Endothelial cell of umbilical vein (primary cell): ENCODE data around the gene CDCP2. TPM values are rescaled to one million over a fixed set of nuclear protein-coding genes. Genes with fewer than 3 reads are reported as not detected.

Experiments
- BruUV-seq: library from RNA; stranded (reverse); fragments of 400-500 nt; replicated peaks from 2 replicates; lab custom pipeline; 2021; lab: Mats Ljungman, UMichigan
- CTCF ChIA-PET: fragments of 300-600, 350-600 bp; sonication (Branson Sonifier 250); formaldehyde crosslinking; loops from one replicate; lab custom pipeline; 2021; ENCODE audit warnings: antibody characterized with exemption, inconsistent platforms; lab: Charles Lee
- POLR2A ChIA-PET: fragments of 300-600, 350-600 bp; sonication (Branson Sonifier 250); formaldehyde crosslinking; loops from one replicate; lab custom pipeline; 2021; ENCODE audit warnings: antibody characterized with exemption, inconsistent platforms; lab: Charles Lee
- DNase-seq: peaks from one replicate; pipeline ENCODE4 v3.0.0-alpha.2; 2011; ENCODE audit warnings: low read depth, low spot score
- FAIRE-seq: peaks from 2 replicates; lab custom pipeline; 2011; peaks lifted over from hg19 to GRCh38; lab: Jason Lieb, UNC
- H2AFZ ChIP-seq: 2 replicates; pipeline ENCODE4 v1.6.0; 2012; ENCODE audit warnings: low read depth, low read length, control low read depth, inconsistent platforms
- H3K27ac ChIP-seq: 2 replicates; pipeline ENCODE4 v1.5.1; 2011; ENCODE audit warnings: low read depth, mild to moderate bottlenecking, control low read depth, low read length, moderate library complexity; ENCODE audit not compliant: insufficient read depth
- H3K27me3 ChIP-seq, 2 experiments: 2 replicates each; pipeline versions ENCODE4 v1.6.0 to v1.6.1; 2011; ENCODE audit warnings: low read length in 2 of 2, mixed read lengths in 1 of 2; ENCODE audit not compliant: control insufficient read depth in 2 of 2, insufficient read depth in 2 of 2
- H3K36me3 ChIP-seq, 2 experiments: 2 replicates in 1 of 2; 3 replicates in 1 of 2; pipeline ENCODE4 v1.5.1; 2011; ENCODE audit warnings: low read length in 2 of 2, mild to moderate bottlenecking in 1 of 2, moderate library complexity in 1 of 2; ENCODE audit not compliant: control insufficient read depth in 2 of 2, insufficient read depth in 2 of 2; ENCODE audit errors: extremely low read depth in 1 of 2
- H3K4me1 ChIP-seq: 3 replicates; pipeline ENCODE4 v1.5.1; 2011; ENCODE audit warnings: mild to moderate bottlenecking, low read length; ENCODE audit not compliant: control insufficient read depth, insufficient read depth; ENCODE audit errors: extremely low read depth
- H3K4me2 ChIP-seq: 2 replicates; pipeline ENCODE4 v1.6.1; 2011; ENCODE audit warnings: low read length, control low read depth, mixed read lengths; ENCODE audit not compliant: insufficient read depth
- H3K4me3 ChIP-seq, 3 experiments: fragments of 200-600 bp in 1 of 3; sonication (generic), shearing (Covaris generic) in 1 of 3; replicated peaks in 1 of 3; 2 replicates each; pipeline ENCODE4 v1.5.1; 2011 to 2016; ENCODE audit warnings: control low read depth in 3 of 3, low read length in 3 of 3, mild to moderate bottlenecking in 2 of 3, inconsistent platforms in 1 of 3, low read depth in 1 of 3, moderate library complexity in 1 of 3; ENCODE audit not compliant: insufficient read depth in 1 of 3
- H3K79me2 ChIP-seq: 2 replicates; pipeline ENCODE4 v1.6.0; 2012; ENCODE audit warnings: low read length, inconsistent platforms; ENCODE audit not compliant: control insufficient read depth, insufficient read depth
- H3K9ac ChIP-seq: replicated peaks from 2 replicates; pipeline ENCODE3; 2011; ENCODE audit warnings: low read length, control low read depth; ENCODE audit not compliant: insufficient read depth; ENCODE audit errors: extremely low read depth
- H3K9me1 ChIP-seq: replicated peaks from 3 replicates; pipeline ENCODE4 v1.6.0; 2011; ENCODE audit warnings: mild to moderate bottlenecking, low read length; ENCODE audit not compliant: control insufficient read depth, insufficient read depth; ENCODE audit errors: extremely low read depth
- H3K9me3 ChIP-seq: replicated peaks from 2 replicates; pipeline ENCODE4 v1.5.1; 2012; ENCODE audit warnings: low read length, inconsistent platforms; ENCODE audit not compliant: control insufficient read depth, insufficient read depth
- H4K20me1 ChIP-seq: replicated peaks from 2 replicates; pipeline ENCODE3; 2011; ENCODE audit warnings: mild to moderate bottlenecking, low read length; ENCODE audit not compliant: control insufficient read depth, insufficient read depth; ENCODE audit errors: extremely low read depth
- CTCF ChIP-seq, 2 donors: IDR thresholded peaks; 1 replicate in 1 of 2; 2 replicates in 1 of 2; pipeline ENCODE4 v1.5.1; 2011; ENCODE audit warnings: low read length in 2 of 2, mild to moderate bottlenecking in 2 of 2, moderate library complexity in 2 of 2, control low read depth in 1 of 2, inconsistent platforms in 1 of 2, low read depth in 1 of 2; ENCODE audit not compliant: insufficient read depth in 1 of 2; ENCODE audit errors: extremely low read depth in 1 of 2
- EZH2 ChIP-seq: IDR thresholded peaks from 2 replicates; pipeline ENCODE4 v1.6.1; 2012; ENCODE audit warnings: borderline replicate concordance, low read depth, mild to moderate bottlenecking, moderate library complexity, low read length, inconsistent platforms; ENCODE audit not compliant: severe bottlenecking
- FOS ChIP-seq: IDR thresholded peaks from 2 replicates; pipeline ENCODE4 v1.6.1; 2011; ENCODE audit warnings: mild to moderate bottlenecking, low read length, moderate library complexity, borderline replicate concordance; ENCODE audit not compliant: insufficient read depth
- GATA2 ChIP-seq: IDR thresholded peaks from 2 replicates; pipeline ENCODE4 v1.7.0; 2011; ENCODE audit warnings: low read depth, mild to moderate bottlenecking, moderate library complexity, mixed read lengths, low read length; ENCODE audit not compliant: insufficient read length, insufficient read depth
- JUN ChIP-seq: IDR thresholded peaks from 2 replicates; pipeline ENCODE4 v1.6.1; 2011; ENCODE audit warnings: borderline replicate concordance, low read depth; ENCODE audit not compliant: insufficient read length, insufficient read depth
- MYC ChIP-seq: IDR thresholded peaks from one replicate; pipeline ENCODE4 v1.6.1; 2011; ENCODE audit warnings: mild to moderate bottlenecking, low read depth, low read length
- POLR2A ChIP-seq: IDR thresholded peaks from 2 replicates; pipeline ENCODE4 v1.6.1; 2012; ENCODE audit warnings: low read depth, mild to moderate bottlenecking, control low read depth, low read length
- POLR2AphosphoS5 ChIP-seq: IDR thresholded peaks from 2 replicates; pipeline ENCODE4 v1.6.1; 2012; ENCODE audit warnings: low read depth, mild to moderate bottlenecking, control low read depth, low read length, moderate library complexity; ENCODE audit not compliant: insufficient read depth
- dilution Hi-C: fragments of 300-500 bp; cut with MboI; formaldehyde crosslinking; loops from one replicate; pipeline ENCODE4 v1.15.0; 2019; ENCODE audit warnings: low sequenced_read_pairs; ENCODE audit not compliant: extremely low pct_ligation_motif_present
- intact Hi-C: fragments of 100-400 bp; cut with micrococcal nuclease; formaldehyde crosslinking; loops from one replicate; pipeline ENCODE4 v1.10.0; 2022
- polyA plus RNA-seq, 4 experiments: library from polyadenylated mRNA; depleted of rRNA in 3 of 4; stranded (reverse) in 3 of 4; unstranded in 1 of 4; fragments of >200 nt; gene quantifications; 2 replicates each; pipeline versions ENCODE4 v1.2.1 to v1.2.3, GENCODE V29; 2011 to 2012; ENCODE audit warnings: missing spikeins in 1 of 4
- total RNA-seq: library from RNA; stranded (reverse); gene quantifications from 2 replicates; pipeline ENCODE4 v1.2.3, GENCODE V29; 2021
- TF ChIP-seq, protein P1 (sequence below): IDR thresholded peaks from 2 replicates; pipeline ENCODE4 v1.6.1; 2011; ENCODE audit not compliant: insufficient read depth, insufficient read length

The CDCP2 gene
- total and polyA plus RNA-seq, 2 donors (not counting 3 experiments of a cell fraction or from before 2014, with no cell fraction given), result 0.10 TPM; not detected in 1

DNA sequence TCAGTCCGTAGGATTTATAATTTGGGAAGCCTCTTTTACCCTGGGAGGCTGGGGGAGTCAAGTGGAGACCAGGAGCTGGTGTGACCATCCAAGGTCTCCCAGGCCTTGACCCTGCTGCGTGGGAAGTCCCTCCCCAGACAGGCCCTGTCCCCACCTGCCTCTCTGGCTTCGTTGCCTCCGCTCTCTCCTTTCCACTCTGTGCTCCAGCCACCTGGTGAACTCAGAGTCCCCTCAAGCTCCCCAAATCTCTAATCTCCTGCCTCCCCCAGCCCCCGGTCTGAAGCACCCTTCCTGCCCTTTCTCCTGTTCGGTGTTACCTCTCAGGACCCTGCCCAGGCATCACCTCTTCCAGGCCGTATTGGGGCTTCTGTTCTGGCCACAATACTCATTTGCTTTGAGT, 27.9 kb downstream of the CDCP2 start:
- Histone ChIP-seq H3K4me3 (no peak overlapping the region), H3K9ac (no peak overlapping the region), H3K9me1 (no peaks in the 10 kb centered on the region), H3K27me3 (no peaks in the 10 kb centered on the region), H3K4me1 (peaks cover 3% of the 10 kb centered on the region), H4K20me1 (no peaks in the 10 kb centered on the region), H3K79me2 (no peaks in the 10 kb centered on the region), H2AFZ (no peak overlapping the region), H3K9me3 (no peaks in the 10 kb centered on the region), H3K36me3 (no peaks in the 10 kb centered on the region), H3K27ac (no peak overlapping the region), H3K4me2 (no peak overlapping the region)
- intact Hi-C loops, result loop anchor here (1.0 kb wide), 2 partner anchors 282 to 364 kb away; no protein-coding TSS in a partner anchor
- POLR2A ChIA-PET, result no interaction called here
- dilution Hi-C loops, result no loop called here
- no peak for FAIRE-seq
- no TSS peak for BruUV-seq
- no peak for DNase-seq
- CTCF ChIA-PET, result interaction anchor here (0.6 to 7.0 kb wide), 17 partner anchors 10 to 685 kb away, joined by 3 to 122 read pairs (median 4); partner anchors contain the start of genes CYB5RL, MRPL37 and SSBP3
- TF ChIP-seq EZH2 (no peak), JUN (no peak), POLR2AphosphoS5 (no peak), GATA2 (no peak), POLR2A (no peak), FOS (no peak), MYC (no peak), CTCF (IDR thresholded peaks at IDR 0.05; ENCODE audit: extremely low read depth in 1 of 2, insufficient read depth in 1 of 2, low read depth in 1 of 2, low read length in 2 of 2) (no peak)
- TF ChIP-seq, protein P1, sequence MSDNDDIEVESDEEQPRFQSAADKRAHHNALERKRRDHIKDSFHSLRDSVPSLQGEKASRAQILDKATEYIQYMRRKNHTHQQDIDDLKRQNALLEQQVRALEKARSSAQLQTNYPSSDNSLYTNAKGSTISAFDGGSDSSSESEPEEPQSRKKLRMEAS, result no peak
